ENCODE data around the gene FTO. TPM values are rescaled to one million over a fixed set of nuclear protein-coding genes. Genes with fewer than 3 reads are reported as not detected.

The FTO gene
- total and polyA plus RNA-seq, 2 of the 13 experiments (the other 11 are each of a cell fraction or from before 2014, with no cell fraction given), result 41.6 to 55.8 TPM

GRCh38 chr16:54148974-54149373, 445.0 kb downstream of the FTO start:
- FAIRE-seq, result no peak
- WGBS (ENCODE audit: low lambda C conversion rate), result 92% methylated on average over 4 of the region's 4 CpGs
- in situ Hi-C loops (cut with HindIII; ENCODE audit: extremely low pct_ligation_motif_present, low pct_unique_long_range_greater_than_20kb), result no loop called here

More at GRCh38 chr16:54148974-54149373, 445.0 kb downstream of the FTO start:
- Histone ChIP-seq H4K20me1 (ENCODE audit: insufficient read depth, low read length) (no peaks in the 10 kb centered on the region), H3K4me3 (replicated peaks in 1 of 3; ENCODE audit: insufficient read depth in 1 of 3, low read depth in 2 of 3, low read length in 3 of 3) (no peak overlapping the region), H3K4me2 (ENCODE audit: low read depth, low read length) (no peak overlapping the region), H2AFZ (ENCODE audit: low read length) (no peak overlapping the region), H3K9me3 (ENCODE audit: low read length) (no peaks in the 10 kb centered on the region), H3K9ac (ENCODE audit: insufficient read depth, low read depth, low read length) (no peak overlapping the region), H3K27me3 (ENCODE audit: control insufficient read depth in 1 of 2, insufficient read depth in 2 of 2, low read length in 2 of 2) (no peaks in the 10 kb centered on the region), H3K27ac (ENCODE audit: extremely low read length, insufficient read depth, low read length) (no peak overlapping the region), H3K79me2 (ENCODE audit: insufficient read depth, low read length) (no peaks in the 10 kb centered on the region), H3K36me3 (replicated peaks in 1 of 2; ENCODE audit: control insufficient read depth in 1 of 2, insufficient read depth in 2 of 2, low read length in 2 of 2) (no peaks in the 10 kb centered on the region), H3K4me1 (ENCODE audit: insufficient read depth, low read length) (peaks cover 27% of the 10 kb centered on the region)
- ATAC-seq (no peak), DNase-seq (ENCODE audit: low spot score) (no peak)
- CTCF ChIA-PET (ENCODE audit: low intra/inter-chr PET ratio, low total read pairs), result no interaction called here
- no TSS peak for BruUV-seq (replicated peaks)
- POLR2A ChIA-PET, result no interaction called here
- intact Hi-C loops (cut with micrococcal nuclease; ENCODE audit: unreplicated experiment), result no loop called here
- TF ChIP-seq TRIM24 (CRISPR knock-in tag; IDR thresholded peaks at IDR 0.05) (no peak), ZFP82 (CRISPR knock-in tag; IDR thresholded peaks at IDR 0.05; ENCODE audit: borderline replicate concordance) (no peak), AHDC1 (CRISPR knock-in tag; IDR thresholded peaks at IDR 0.05; ENCODE audit: borderline replicate concordance) (no peak), TEAD3 (CRISPR knock-in tag; optimal IDR thresholded peaks at IDR 0.05; ENCODE audit: borderline replicate concordance) (peak; percentile 40), LCORL (IDR thresholded peaks at IDR 0.05) (no peak), LCORL (CRISPR knock-in tag; IDR thresholded peaks at IDR 0.05) (no peak)
